ENCODE measurements around the gene ATP5ME.
"Not testable (repeated sequence)": the region's sequence is repeated elsewhere in the genome, so short reads cannot be mapped to it uniquely, and the experiment has no call there.

ATP5ME gene

GRCh38 chr4:637536-638280 lies 36.4 kb downstream of the ATP5ME start:
- Histone ChIP-seq H3K9ac (no peak overlapping the region), H3K4me3 (ENCODE audit: low read depth, low read length) (no peak overlapping the region), H3K27me3 (ENCODE audit: control insufficient read depth, insufficient read depth, low read length) (no peaks in the 10 kb centered on the region), H3K4me1 (no peaks in the 10 kb centered on the region), H3K27ac (no peak overlapping the region), H3K79me2 (no peaks in the 10 kb centered on the region), H3K36me3 (ENCODE audit: control insufficient read depth, insufficient read depth, low read length) (no peaks in the 10 kb centered on the region), H3K4me2 (ENCODE audit: low read length) (no peak overlapping the region), H2AFZ (no peak overlapping the region), H3K9me3 (ENCODE audit: control insufficient read depth, low read length) (no peaks in the 10 kb centered on the region)
- no peak for TF ChIP-seq CTCF (IDR thresholded peaks at IDR 0.05)

- no peaks in the 10 kb centered on the region for H3K36me3 ChIP-seq (ENCODE audit: control insufficient read depth, insufficient read depth, low read length)
- H3K9ac ChIP-seq: no peak overlapping the region
- no peak overlapping the region for H2AFZ ChIP-seq
- H3K27me3 ChIP-seq (ENCODE audit: control insufficient read depth, insufficient read depth, low read length): no peaks in the 10 kb centered on the region
- H3K79me2 ChIP-seq: no peaks in the 10 kb centered on the region
- no peak overlapping the region for H3K4me2 ChIP-seq (ENCODE audit: low read length)
- no peaks in the 10 kb centered on the region for H3K4me1 ChIP-seq
- no peaks in the 10 kb centered on the region for H3K9me3 ChIP-seq (ENCODE audit: control insufficient read depth, low read length)
- H3K27ac ChIP-seq: no peak overlapping the region
- H3K4me3 ChIP-seq (ENCODE audit: low read depth, low read length): no peak overlapping the region
- no peak for TF ChIP-seq CTCF (IDR thresholded peaks at IDR 0.05)
Observed at GRCh38 chr4:636628-637159, 37.4 kb downstream of the ATP5ME start.

GRCh38 chr4:635851-636627 lies 38.0 kb downstream of the ATP5ME start:
- H3K4me2 ChIP-seq (ENCODE audit: low read length): no peak overlapping the region
- no peak for TF ChIP-seq CTCF (IDR thresholded peaks at IDR 0.05)
- H3K9ac ChIP-seq: no peak overlapping the region
- H2AFZ ChIP-seq: no peak overlapping the region
- H3K4me3 ChIP-seq (ENCODE audit: low read depth, low read length): no peak overlapping the region
- no peaks in the 10 kb centered on the region for H3K4me1 ChIP-seq
- H3K79me2 ChIP-seq: no peaks in the 10 kb centered on the region
- H3K27me3 ChIP-seq (ENCODE audit: control insufficient read depth, insufficient read depth, low read length): no peaks in the 10 kb centered on the region
- H3K27ac ChIP-seq: no peak overlapping the region
- no peaks in the 10 kb centered on the region for H3K9me3 ChIP-seq (ENCODE audit: control insufficient read depth, low read length)
- H3K36me3 ChIP-seq (ENCODE audit: control insufficient read depth, insufficient read depth, low read length): no peaks in the 10 kb centered on the region

GRCh38 chr4:635066-635835 lies 38.8 kb downstream of the ATP5ME start:
- H3K79me2 ChIP-seq; H3K9me3 ChIP-seq (ENCODE audit: control insufficient read depth, low read length); H3K4me1 ChIP-seq; H3K36me3 ChIP-seq (ENCODE audit: control insufficient read depth, insufficient read depth, low read length); H3K4me3 ChIP-seq (ENCODE audit: low read depth, low read length); H2AFZ ChIP-seq; H3K9ac ChIP-seq; H3K4me2 ChIP-seq (ENCODE audit: low read length); H3K27me3 ChIP-seq (ENCODE audit: control insufficient read depth, insufficient read depth, low read length); H3K27ac ChIP-seq: not testable (repeated sequence)

GRCh38 chr4:634599-634985 lies 39.5 kb downstream of the ATP5ME start:
- H3K4me3 ChIP-seq (ENCODE audit: low read depth, low read length): no peak overlapping the region
- H3K79me2 ChIP-seq: no peaks in the 10 kb centered on the region
- H3K4me1 ChIP-seq: no peaks in the 10 kb centered on the region
- H3K27me3 ChIP-seq (ENCODE audit: control insufficient read depth, insufficient read depth, low read length): no peaks in the 10 kb centered on the region
- H3K9ac ChIP-seq: no peak overlapping the region
- H3K27ac ChIP-seq: no peak overlapping the region
- H3K36me3 ChIP-seq (ENCODE audit: control insufficient read depth, insufficient read depth, low read length): no peaks in the 10 kb centered on the region
- H3K4me2 ChIP-seq (ENCODE audit: low read length): no peak overlapping the region
- no peaks in the 10 kb centered on the region for H3K9me3 ChIP-seq (ENCODE audit: control insufficient read depth, low read length)
- no peak overlapping the region for H2AFZ ChIP-seq
- TF ChIP-seq CTCF (IDR thresholded peaks at IDR 0.05): no peak

Data from parathyroid adenoma (tissue), 2 donors.